ENCODE results near the gene CCDC144A. TPM values are rescaled to one million over a fixed set of nuclear protein-coding genes. Genes with fewer than 3 reads are reported as not detected.
A peak's percentile ranks its signal among the peaks of the same experiment; 100 is the strongest.
"Not testable (repeated sequence)": the region's sequence is repeated elsewhere in the genome, so short reads cannot be mapped to it uniquely, and the experiment has no call there.

Gene CCDC144A
- polyA plus RNA-seq, 12 donors: 0.87 to 8.9 (median 3.8) TPM; not detected in 1

GRCh38 chr17:16817940-16818339 is 127.9 kb downstream of the CCDC144A start:
- DNase-seq: not testable (repeated sequence)

GRCh38 chr17:16818340-16818739 is 128.3 kb downstream of the CCDC144A start:
- DNase-seq: no peak

- no peak for DNase-seq
These were observed 129.0 kb downstream of the CCDC144A start for GRCh38 chr17:16818821-16819683.

GRCh38 chr17:16820161-16820877 is 130.3 kb downstream of the CCDC144A start:
- DNase-seq: peak; percentile 56

GRCh38 chr17:16820979-16821543 is 131.0 kb downstream of the CCDC144A start:
- no peak for DNase-seq

- DNase-seq: not testable (repeated sequence)
These were observed 132.1 kb downstream of the CCDC144A start for GRCh38 chr17:16822133-16822532.

GRCh38 chr17:16823768-16824406 is 133.8 kb downstream of the CCDC144A start:
- not testable (repeated sequence) for DNase-seq

Other genes with a start within 250 kb of the CCDC144A start
- gene LRRC75A, start 198.0 kb upstream of the CCDC144A start, polyA plus RNA-seq (ENCODE audit: insufficient read length in 12 of 12): 10 to 100 TPM in 1 of 12 donors, 1 to 10 TPM in 10, not detected in 1; 4.7 to 16.6 (median 5.8) TPM
- gene ZNF287, start 121.0 kb upstream of the CCDC144A start, polyA plus RNA-seq (ENCODE audit: insufficient read length in 12 of 12): 1 to 10 TPM in 11 of 12 donors, not detected in 1; 5.0 to 8.2 (median 6.6) TPM
- 10 to 100 TPM in 1 of 12 donors, 1 to 10 TPM in 10, not detected in 1; 6.2 to 15.7 (median 8.7) TPM for gene ZNF624, start 36.4 kb upstream of the CCDC144A start, polyA plus RNA-seq (ENCODE audit: insufficient read length in 12 of 12)

All from muscle of arm (tissue), 12 donors.